ENCODE results near the gene PTGDR2.

The PTGDR2 gene

DNA sequence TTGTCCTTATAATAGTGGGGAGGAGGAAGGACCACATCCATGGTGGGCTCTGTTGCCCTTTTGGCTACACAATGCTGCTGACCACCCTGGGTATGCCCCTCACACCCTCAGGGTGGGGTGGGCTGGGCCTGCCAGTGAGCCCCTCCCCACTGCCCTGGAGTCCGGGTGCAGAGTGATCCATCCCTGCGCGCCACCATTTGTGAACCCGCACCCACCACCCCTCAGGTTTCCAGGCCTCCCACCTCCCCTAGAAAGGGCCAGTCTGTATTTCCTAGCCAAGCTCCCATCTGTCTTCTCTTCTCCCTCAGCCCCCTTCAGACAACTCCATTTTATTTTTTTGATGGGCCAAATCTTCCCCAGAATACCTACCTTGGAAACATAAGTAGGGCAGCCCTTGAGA is 45.6 kb downstream of the PTGDR2 start:
- no peak for DNase-seq
- TF ChIP-seq, protein P1, sequence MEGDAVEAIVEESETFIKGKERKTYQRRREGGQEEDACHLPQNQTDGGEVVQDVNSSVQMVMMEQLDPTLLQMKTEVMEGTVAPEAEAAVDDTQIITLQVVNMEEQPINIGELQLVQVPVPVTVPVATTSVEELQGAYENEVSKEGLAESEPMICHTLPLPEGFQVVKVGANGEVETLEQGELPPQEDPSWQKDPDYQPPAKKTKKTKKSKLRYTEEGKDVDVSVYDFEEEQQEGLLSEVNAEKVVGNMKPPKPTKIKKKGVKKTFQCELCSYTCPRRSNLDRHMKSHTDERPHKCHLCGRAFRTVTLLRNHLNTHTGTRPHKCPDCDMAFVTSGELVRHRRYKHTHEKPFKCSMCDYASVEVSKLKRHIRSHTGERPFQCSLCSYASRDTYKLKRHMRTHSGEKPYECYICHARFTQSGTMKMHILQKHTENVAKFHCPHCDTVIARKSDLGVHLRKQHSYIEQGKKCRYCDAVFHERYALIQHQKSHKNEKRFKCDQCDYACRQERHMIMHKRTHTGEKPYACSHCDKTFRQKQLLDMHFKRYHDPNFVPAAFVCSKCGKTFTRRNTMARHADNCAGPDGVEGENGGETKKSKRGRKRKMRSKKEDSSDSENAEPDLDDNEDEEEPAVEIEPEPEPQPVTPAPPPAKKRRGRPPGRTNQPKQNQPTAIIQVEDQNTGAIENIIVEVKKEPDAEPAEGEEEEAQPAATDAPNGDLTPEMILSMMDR (IDR thresholded peaks at IDR 0.05; ENCODE audit: low read depth, low read length), result no peak
- no peaks in the 10 kb centered on the region for H3K36me3 ChIP-seq
- no peaks in the 10 kb centered on the region for H3K9me3 ChIP-seq
- no peak overlapping the region for H3K4me3 ChIP-seq (ENCODE audit: low read depth, low read length)
- H3K4me1 ChIP-seq, result no peaks in the 10 kb centered on the region
- H3K27me3 ChIP-seq, result no peaks in the 10 kb centered on the region

DNA sequence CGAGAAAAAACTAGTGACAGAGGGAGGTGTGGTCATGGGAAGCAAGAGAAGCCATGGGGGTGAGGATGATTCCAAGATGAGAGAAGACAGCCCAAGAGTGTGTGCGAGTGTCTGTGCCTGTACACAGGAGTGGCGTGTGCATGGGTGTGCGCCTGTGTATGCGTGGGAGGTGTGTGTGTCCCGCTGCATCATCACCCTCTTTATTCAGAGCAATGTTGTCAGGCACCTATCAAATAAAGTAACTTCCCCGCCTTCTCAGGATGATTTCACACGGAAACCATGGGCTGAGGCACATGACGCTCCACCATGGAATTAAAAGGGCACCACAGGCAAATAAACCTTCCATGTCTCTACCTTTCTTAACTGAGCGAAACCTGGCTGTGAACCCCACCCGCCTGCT is 46.1 kb downstream of the PTGDR2 start:
- H3K27me3 ChIP-seq, result no peaks in the 10 kb centered on the region
- DNase-seq, result no peak
- no peak overlapping the region for H3K4me3 ChIP-seq (ENCODE audit: low read depth, low read length)
- TF ChIP-seq, protein P1 (IDR thresholded peaks at IDR 0.05; ENCODE audit: low read depth, low read length), result no peak
- no peaks in the 10 kb centered on the region for H3K4me1 ChIP-seq
- no peaks in the 10 kb centered on the region for H3K9me3 ChIP-seq
- no peaks in the 10 kb centered on the region for H3K36me3 ChIP-seq

DNA sequence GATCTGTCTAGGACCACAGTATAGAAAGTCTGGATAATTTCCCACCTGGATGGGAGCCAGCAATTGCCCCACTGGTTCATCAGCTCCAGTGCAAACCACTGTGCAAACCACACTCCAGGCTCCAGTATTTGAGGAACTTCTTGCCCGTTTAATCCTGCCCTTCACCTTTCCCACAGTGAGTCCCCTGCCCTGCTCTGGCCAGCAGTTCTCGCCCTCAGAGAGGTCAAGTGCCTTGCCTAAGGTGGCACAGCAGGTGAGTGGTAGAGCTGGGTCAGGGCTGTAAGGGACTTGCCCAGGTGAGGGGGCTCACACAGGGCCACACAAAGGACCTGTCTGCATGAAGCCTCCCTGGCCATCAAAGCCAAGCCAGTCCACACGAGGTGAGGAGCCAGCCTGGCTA is 46.5 kb downstream of the PTGDR2 start:
- Histone ChIP-seq H3K27me3 (no peaks in the 10 kb centered on the region), H3K36me3 (no peaks in the 10 kb centered on the region), H3K4me3 (ENCODE audit: low read depth, low read length) (no peak overlapping the region), H3K4me1 (no peaks in the 10 kb centered on the region), H3K9me3 (no peaks in the 10 kb centered on the region)
- TF ChIP-seq, protein P1 (IDR thresholded peaks at IDR 0.05; ENCODE audit: low read depth, low read length), result no peak
- DNase-seq, result no peak

DNA sequence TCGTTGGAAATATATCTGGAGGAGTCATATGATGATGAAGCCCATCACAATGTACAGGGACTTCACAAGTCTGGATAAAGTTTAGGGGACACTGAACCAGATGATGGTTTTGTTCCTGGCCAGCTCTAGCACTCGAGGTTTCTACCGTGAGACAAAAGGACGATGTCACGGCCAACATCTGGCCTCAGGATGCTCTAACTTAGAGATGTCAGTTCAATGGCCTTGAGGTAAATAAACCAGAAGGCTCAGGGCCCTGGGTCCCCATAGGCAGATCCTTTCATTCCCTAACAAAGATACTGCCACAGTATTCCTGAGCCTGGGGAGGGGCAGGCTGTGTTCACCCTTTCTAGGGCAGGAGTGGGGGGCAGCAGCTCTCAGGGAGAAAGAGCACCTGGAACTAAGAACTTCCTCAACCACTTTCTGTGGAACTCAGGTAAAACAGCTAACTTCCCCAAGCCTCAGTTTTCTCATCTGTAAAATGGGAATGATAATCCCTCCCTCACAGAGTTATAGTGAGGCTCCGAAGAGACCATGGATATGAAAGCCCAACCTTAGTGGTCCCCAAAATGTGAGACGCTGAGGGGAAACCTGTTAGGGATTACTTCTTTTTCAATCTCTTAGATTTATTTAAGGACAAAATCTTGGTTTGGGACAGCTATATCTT is 52.3 kb downstream of the PTGDR2 start:
- no peaks in the 10 kb centered on the region for H3K36me3 ChIP-seq
- DNase-seq, result no peak
- TF ChIP-seq, protein P1 (IDR thresholded peaks at IDR 0.05; ENCODE audit: low read depth, low read length), result no peak
- no peaks in the 10 kb centered on the region for H3K27me3 ChIP-seq
- no peaks in the 10 kb centered on the region for H3K9me3 ChIP-seq
- no peak overlapping the region for H3K4me3 ChIP-seq (ENCODE audit: low read depth, low read length)
- no peaks in the 10 kb centered on the region for H3K4me1 ChIP-seq

DNA sequence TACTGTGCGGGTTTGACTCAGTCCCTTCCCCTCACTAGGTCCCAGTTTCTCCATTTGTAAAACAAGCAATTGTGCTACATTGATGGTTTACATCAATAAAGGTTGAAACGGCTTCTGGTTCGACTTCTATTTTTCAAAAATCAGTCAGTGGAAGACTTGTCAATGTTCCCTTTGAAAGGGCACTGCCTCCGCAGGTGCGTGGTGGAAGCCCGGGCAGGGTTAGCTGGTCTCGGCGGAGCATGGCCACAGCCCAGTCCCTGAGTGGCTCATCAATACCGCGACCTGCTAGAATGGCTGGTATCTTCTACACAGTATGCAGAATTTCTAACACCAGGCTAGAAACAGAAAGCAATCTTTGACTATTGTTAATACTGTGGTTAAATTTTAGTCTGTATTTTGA is 54.6 kb downstream of the PTGDR2 start:
- H3K27me3 ChIP-seq, result no peaks in the 10 kb centered on the region
- no peak for DNase-seq
- H3K4me1 ChIP-seq, result no peaks in the 10 kb centered on the region
- no peaks in the 10 kb centered on the region for H3K9me3 ChIP-seq
- no peaks in the 10 kb centered on the region for H3K36me3 ChIP-seq
- no peak overlapping the region for H3K4me3 ChIP-seq (ENCODE audit: low read depth, low read length)
- TF ChIP-seq, protein P1 (IDR thresholded peaks at IDR 0.05; ENCODE audit: low read depth, low read length), result no peak
